ENCODE results near the gene FHIP2A.

The FHIP2A gene

DNA sequence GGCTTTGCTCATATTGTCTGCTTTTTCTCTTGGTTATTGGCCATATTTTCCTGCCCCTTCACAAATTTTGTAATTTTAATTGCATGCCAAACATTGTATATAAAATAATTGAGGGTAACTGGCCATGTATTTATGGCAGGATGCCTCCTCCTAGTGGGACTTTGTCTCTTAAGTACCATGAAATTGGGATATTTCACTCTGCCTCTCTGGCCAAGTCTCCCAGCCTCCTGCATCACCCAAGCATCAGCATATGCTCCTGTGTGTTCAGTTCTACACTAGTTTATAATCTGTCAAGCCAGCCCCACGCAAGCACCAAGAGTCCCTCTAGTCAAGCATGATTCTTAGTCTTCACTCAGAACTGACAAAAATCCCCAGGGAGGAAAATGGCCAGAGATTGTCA lies 44.2 kb upstream of the FHIP2A start:
- Histone ChIP-seq H3K4me3 (replicated peaks; ENCODE audit: insufficient read depth, low read length) (no peak overlapping the region), H3K27me3 (ENCODE audit: insufficient read depth, poor library complexity, severe bottlenecking) (peaks cover 7% of the 10 kb centered on the region), H3K27ac (replicated peaks) (no peak overlapping the region)
- TF ChIP-seq SPI1 (IDR thresholded peaks at IDR 0.05; ENCODE audit: borderline replicate concordance, low read depth) (no peak), POLR2AphosphoS5 (IDR thresholded peaks at IDR 0.05; ENCODE audit: low read depth) (no peak), GABPA (IDR thresholded peaks at IDR 0.05; ENCODE audit: low read depth) (no peak)
- TF ChIP-seq, protein P1, sequence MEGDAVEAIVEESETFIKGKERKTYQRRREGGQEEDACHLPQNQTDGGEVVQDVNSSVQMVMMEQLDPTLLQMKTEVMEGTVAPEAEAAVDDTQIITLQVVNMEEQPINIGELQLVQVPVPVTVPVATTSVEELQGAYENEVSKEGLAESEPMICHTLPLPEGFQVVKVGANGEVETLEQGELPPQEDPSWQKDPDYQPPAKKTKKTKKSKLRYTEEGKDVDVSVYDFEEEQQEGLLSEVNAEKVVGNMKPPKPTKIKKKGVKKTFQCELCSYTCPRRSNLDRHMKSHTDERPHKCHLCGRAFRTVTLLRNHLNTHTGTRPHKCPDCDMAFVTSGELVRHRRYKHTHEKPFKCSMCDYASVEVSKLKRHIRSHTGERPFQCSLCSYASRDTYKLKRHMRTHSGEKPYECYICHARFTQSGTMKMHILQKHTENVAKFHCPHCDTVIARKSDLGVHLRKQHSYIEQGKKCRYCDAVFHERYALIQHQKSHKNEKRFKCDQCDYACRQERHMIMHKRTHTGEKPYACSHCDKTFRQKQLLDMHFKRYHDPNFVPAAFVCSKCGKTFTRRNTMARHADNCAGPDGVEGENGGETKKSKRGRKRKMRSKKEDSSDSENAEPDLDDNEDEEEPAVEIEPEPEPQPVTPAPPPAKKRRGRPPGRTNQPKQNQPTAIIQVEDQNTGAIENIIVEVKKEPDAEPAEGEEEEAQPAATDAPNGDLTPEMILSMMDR (IDR thresholded peaks at IDR 0.05; ENCODE audit: insufficient read depth, low read length) = no peak
- TF ChIP-seq, protein P2, sequence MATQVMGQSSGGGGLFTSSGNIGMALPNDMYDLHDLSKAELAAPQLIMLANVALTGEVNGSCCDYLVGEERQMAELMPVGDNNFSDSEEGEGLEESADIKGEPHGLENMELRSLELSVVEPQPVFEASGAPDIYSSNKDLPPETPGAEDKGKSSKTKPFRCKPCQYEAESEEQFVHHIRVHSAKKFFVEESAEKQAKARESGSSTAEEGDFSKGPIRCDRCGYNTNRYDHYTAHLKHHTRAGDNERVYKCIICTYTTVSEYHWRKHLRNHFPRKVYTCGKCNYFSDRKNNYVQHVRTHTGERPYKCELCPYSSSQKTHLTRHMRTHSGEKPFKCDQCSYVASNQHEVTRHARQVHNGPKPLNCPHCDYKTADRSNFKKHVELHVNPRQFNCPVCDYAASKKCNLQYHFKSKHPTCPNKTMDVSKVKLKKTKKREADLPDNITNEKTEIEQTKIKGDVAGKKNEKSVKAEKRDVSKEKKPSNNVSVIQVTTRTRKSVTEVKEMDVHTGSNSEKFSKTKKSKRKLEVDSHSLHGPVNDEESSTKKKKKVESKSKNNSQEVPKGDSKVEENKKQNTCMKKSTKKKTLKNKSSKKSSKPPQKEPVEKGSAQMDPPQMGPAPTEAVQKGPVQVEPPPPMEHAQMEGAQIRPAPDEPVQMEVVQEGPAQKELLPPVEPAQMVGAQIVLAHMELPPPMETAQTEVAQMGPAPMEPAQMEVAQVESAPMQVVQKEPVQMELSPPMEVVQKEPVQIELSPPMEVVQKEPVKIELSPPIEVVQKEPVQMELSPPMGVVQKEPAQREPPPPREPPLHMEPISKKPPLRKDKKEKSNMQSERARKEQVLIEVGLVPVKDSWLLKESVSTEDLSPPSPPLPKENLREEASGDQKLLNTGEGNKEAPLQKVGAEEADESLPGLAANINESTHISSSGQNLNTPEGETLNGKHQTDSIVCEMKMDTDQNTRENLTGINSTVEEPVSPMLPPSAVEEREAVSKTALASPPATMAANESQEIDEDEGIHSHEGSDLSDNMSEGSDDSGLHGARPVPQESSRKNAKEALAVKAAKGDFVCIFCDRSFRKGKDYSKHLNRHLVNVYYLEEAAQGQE (IDR thresholded peaks at IDR 0.05; ENCODE audit: insufficient replicate concordance, low read depth) = no peak
- no peak for DNase-seq (ENCODE audit: low read depth in 1 of 2, low spot score in 1 of 2)

DNA sequence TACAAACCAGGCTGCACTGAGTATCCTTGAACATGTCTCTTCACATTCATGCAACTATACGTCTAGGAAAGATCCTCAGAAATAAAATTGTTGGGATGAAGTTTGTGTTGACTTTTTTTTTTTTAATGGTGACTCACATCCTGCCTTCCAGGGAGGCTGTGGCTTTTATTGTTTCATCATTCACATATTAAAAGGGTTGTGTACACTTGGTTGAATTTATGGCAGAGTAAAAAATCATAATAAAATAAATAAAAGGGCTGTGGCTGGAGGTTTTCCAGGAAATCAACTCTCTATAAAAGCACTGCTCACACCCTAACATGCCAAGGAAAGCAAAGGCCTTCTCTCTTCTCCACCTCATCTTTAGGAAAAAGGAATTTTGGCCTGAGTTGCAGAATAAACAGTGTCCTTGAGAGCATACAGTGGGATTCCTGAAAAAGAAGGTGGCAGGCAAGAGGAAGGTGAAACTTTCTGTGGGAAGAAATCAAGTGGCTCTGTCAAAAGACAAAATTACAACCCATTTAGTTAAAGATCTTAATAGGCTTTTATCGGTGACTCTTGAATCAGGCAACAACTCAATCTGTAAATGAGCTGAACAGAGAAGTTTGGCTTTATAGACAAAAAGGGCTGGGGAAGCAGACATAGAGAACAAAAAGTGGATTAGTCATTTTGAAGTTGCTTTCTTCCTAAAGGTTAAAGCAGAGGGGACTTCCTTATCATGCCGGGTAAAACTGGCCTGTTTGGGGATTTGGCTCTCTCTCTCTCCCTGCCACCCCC lies 41.6 kb upstream of the FHIP2A start:
- no peak overlapping the region for H3K4me3 ChIP-seq (replicated peaks; ENCODE audit: insufficient read depth, low read length)
- no peak overlapping the region for H3K27ac ChIP-seq (replicated peaks)
- DNase-seq (ENCODE audit: low read depth in 1 of 2, low spot score in 1 of 2) = no peak
- peaks cover 4% of the 10 kb centered on the region for H3K27me3 ChIP-seq (ENCODE audit: insufficient read depth, poor library complexity, severe bottlenecking)
- no peak for TF ChIP-seq GABPA (IDR thresholded peaks at IDR 0.05; ENCODE audit: low read depth)
- TF ChIP-seq POLR2AphosphoS5 (IDR thresholded peaks at IDR 0.05; ENCODE audit: low read depth) = no peak
- no peak for TF ChIP-seq SPI1 (IDR thresholded peaks at IDR 0.05; ENCODE audit: borderline replicate concordance, low read depth)
- TF ChIP-seq, protein P2 (IDR thresholded peaks at IDR 0.05; ENCODE audit: insufficient replicate concordance, low read depth) = no peak
- TF ChIP-seq, protein P1 (IDR thresholded peaks at IDR 0.05; ENCODE audit: insufficient read depth, low read length) = no peak

DNA sequence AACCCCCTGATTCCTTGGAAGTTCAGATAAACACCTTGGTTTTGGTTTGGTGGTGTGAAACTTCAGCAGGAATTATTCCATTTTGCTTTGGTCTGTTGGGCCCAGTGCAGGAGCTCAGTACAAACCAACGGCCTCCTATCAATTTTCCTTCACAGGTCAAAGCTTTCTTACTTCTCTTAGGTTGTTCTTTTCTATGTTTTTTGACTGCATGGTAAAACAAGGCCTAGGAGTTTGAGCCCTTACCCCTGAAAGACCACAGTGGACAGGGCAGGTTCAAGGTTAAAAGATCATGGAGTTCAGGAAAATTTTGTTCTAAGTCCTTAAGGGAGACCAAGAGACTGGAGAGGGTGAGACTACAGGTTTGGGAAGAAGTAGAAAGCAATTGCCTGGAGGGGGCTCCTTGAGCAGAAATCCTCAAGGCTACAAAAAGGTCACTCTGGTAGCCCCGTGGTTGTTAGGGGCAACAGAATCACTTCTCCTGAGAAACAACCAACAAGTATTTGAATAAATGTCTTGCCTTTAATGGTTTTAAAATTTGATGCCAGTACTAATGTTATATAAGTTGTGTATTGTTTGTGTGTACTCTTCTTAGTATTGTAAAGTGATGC lies 40.9 kb upstream of the FHIP2A start:
- Histone ChIP-seq H3K27me3 (ENCODE audit: insufficient read depth, poor library complexity, severe bottlenecking) (peaks cover 4% of the 10 kb centered on the region), H3K27ac (replicated peaks) (no peak overlapping the region), H3K4me3 (replicated peaks; ENCODE audit: insufficient read depth, low read length) (no peak overlapping the region)
- no peak for DNase-seq (ENCODE audit: low read depth in 1 of 2, low spot score in 1 of 2)
- TF ChIP-seq, protein P1 (IDR thresholded peaks at IDR 0.05; ENCODE audit: insufficient read depth, low read length) = no peak
- TF ChIP-seq SPI1 (IDR thresholded peaks at IDR 0.05; ENCODE audit: borderline replicate concordance, low read depth) = no peak
- TF ChIP-seq GABPA (IDR thresholded peaks at IDR 0.05; ENCODE audit: low read depth) = no peak
- TF ChIP-seq, protein P2 (IDR thresholded peaks at IDR 0.05; ENCODE audit: insufficient replicate concordance, low read depth) = no peak
